ENCODE data around the gene KIF17.

KIF17 gene

DNA sequence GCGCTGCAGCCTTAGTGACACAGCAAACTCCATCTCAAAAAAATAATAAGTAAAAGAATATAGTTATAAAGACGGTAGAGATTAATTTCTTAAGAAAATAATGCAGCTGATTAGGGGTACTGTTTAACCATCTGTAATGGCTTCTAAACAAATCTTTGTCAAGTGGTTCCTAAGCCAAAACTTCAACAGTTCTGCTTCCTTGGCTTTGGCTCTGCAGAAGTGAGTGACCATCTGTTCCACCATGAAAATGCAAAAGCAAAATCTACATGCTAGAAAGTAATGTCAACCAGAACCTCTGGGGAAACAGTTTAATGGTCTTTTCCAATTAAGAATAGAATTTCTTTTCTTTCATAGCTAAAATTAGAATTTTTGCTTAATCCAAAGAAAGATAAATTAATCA, 23.0 kb upstream of the KIF17 start:
- no peak for DNase-seq (ENCODE audit: low spot score)
- Histone ChIP-seq H3K27ac (no peak overlapping the region), H3K4me3 (no peak overlapping the region)
- TF ChIP-seq, protein P1, sequence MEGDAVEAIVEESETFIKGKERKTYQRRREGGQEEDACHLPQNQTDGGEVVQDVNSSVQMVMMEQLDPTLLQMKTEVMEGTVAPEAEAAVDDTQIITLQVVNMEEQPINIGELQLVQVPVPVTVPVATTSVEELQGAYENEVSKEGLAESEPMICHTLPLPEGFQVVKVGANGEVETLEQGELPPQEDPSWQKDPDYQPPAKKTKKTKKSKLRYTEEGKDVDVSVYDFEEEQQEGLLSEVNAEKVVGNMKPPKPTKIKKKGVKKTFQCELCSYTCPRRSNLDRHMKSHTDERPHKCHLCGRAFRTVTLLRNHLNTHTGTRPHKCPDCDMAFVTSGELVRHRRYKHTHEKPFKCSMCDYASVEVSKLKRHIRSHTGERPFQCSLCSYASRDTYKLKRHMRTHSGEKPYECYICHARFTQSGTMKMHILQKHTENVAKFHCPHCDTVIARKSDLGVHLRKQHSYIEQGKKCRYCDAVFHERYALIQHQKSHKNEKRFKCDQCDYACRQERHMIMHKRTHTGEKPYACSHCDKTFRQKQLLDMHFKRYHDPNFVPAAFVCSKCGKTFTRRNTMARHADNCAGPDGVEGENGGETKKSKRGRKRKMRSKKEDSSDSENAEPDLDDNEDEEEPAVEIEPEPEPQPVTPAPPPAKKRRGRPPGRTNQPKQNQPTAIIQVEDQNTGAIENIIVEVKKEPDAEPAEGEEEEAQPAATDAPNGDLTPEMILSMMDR (IDR thresholded peaks at IDR 0.05): no peak

DNA sequence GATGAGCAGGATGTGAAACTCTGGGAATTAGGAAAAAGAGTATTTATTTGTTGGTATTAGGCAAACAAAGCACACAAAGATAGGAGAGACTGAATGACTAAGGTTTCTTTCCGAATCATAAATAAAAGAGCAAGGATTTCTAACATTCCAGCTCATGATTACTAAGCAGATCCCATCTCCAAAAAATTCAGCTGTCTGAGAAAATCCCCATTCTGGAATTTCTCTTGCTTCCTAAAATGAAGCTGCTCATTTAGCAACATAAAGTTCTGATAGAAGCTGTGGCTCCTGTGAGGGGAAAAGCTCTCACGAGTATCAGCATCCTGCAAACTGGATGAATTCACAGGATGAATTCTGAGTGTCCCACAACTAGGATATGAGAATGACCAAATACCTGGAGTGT, 21.4 kb upstream of the KIF17 start:
- Histone ChIP-seq H3K27ac (no peak overlapping the region), H3K4me3 (no peak overlapping the region)
- TF ChIP-seq, protein P1 (IDR thresholded peaks at IDR 0.05): no peak
- DNase-seq (ENCODE audit: low spot score): no peak

DNA sequence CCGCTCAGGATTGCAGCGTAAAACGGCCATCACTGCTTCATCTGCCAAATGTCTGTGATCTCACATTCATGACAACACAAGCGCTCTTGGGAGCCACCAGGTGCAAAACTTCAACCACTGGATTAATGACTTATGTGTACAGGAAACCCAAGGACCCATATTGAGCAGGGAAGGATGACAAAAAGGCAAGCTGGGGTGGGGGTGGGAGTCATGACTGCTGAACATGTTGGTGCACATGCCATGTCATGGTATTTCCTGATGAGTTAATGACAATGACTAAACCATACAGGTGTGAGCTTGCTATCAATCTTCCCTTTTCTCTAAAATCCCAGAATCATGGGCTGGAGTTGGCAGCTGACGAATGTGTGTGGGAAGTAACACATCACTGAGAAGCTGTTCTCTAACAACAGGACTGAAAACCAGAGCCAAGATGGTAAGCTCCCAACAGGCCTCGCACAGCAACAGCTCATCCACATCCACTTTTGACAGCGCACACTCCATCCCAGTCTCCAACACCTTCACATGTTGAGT, 17.8 kb upstream of the KIF17 start:
- Histone ChIP-seq H3K4me3 (no peak overlapping the region), H3K27ac (no peak overlapping the region)
- TF ChIP-seq, protein P1 (IDR thresholded peaks at IDR 0.05): no peak
- no peak for DNase-seq (ENCODE audit: low spot score)

DNA sequence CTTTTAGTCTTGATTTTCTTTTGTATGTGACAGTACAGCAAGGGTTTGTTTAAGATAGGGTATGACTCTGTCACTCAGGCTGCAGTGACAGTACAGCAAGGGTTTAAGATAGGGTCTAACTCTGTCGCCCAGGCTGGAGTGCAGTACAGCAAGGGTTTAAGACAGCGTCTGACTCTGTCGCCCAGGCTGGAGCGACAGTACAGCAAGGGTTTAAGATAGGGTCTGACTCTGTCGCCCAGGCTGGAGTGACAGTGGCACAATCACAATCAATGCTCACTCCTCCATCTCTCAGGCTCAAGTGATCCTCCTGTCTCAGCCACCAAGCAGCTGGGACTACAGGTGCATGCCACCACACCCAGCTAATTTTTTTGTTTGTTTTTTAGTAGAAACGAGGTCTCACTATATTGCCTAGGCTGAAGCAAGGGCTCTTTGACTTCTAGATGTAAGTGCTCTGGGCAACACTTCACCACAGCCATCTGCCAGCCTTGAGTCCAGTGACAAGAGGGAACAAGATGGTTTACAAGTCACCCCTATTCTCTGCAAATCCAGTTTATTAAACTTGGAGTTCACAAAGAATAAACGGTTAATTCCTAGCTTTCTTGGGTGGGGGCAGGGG, 15.7 kb upstream of the KIF17 start:
- Histone ChIP-seq H3K27ac (peak overlapping the region; percentile 54 to 76), H3K4me3 (peak overlapping the region; percentile 74)
- TF ChIP-seq, protein P1 (IDR thresholded peaks at IDR 0.05): no peak
- no peak for DNase-seq (ENCODE audit: low spot score)

DNA sequence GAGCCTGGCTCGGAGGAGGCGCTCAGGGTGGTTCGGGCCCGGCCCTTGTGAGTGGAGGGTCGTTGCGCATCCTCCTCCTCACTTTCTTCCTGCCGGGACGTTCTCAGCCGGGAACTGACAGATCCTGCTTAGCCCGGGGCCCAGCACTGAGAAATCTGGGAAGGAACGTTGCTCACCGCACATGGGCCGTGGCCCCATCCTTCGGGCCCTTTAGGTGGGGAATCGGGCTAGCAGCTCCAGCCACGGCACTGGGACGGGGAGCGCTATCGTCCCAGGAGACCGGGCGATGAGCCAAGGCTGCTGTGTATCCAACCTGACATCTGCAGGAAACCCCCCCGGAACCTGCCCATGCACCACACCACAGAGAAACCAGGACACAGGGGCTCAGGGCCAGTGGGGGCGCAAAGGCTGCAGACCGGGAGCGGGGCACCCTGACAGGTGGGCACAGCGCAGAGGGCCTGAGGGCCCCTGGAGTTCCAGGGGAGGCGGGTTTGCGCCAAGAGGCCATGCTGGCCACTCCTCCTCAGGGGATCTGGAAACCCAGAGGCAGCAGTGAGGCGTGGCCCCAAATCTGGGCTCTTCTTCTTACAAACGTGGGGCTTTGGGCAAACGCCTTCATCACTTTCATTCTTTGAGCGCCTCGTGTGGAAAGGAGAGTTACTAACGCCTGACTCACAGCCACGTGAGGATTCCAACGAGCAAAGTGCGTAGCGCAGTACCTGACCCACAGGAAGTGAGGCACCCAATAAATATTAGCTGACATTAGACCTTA, 15.0 kb upstream of the KIF17 start, which contains the start of gene SH2D5:
Gene SH2D5 (minus strand): TSS at position 116 of the 772 bp plus-strand sequence. CDS start 4,659 bp downstream, outside the sequence.
- H3K4me3 ChIP-seq: peak within 1 kb of the TSS; percentile 74
- DNase-seq (ENCODE audit: low spot score): peak; percentile 86
- TF ChIP-seq, protein P1 (IDR thresholded peaks at IDR 0.05): no peak
- H3K27ac ChIP-seq: peak within 1 kb of the TSS; percentile 54 to 76

DNA sequence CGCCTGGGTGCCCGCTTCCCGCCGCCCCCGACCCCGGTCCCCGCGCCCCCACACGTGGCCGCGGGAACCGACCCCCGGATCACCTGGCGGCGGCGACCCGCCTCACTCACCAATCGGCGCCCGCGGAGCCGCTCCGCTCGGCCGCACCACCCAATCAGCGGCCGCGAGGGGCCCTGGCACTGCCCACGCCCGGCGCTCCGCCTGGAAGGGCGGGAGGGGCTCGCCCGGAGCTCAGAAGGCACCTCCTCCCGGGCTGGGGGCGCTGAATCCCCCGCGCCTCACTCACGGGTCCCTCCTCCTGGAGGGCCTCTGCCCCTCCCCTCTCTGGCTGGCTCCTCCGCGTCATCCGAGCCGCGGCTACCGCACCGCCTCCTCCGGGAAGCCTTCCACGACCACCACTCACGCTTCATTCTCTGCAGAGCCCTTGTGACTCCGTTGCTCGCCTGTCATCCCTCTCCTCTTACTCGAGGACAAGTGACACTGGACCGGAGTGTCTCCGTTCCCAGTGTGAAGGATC, 14.3 kb upstream of the KIF17 start:
- TF ChIP-seq, protein P1 (IDR thresholded peaks at IDR 0.05): no peak
- peak; percentile 74 for DNase-seq (ENCODE audit: low spot score)
- H3K27ac ChIP-seq: no peak overlapping the region
- H3K4me3 ChIP-seq: peak overlapping the region; percentile 74

All from coronary artery (tissue), 2 donors.